Endodermal cell (in vitro differentiated cells): ENCODE measurements around the gene PSMF1. TPM values are rescaled to one million over a fixed set of nuclear protein-coding genes. Genes with fewer than 3 reads are reported as not detected.

Experiments used
- DNase-seq: peaks from one replicate; pipeline ENCODE4 v3.0.0-alpha.2; 2017
- H3K27ac ChIP-seq: 2 replicates; pipeline ENCODE4 v1.5.1; 2013; ENCODE audit warnings: mild to moderate bottlenecking, low read depth, low read length, moderate library complexity
- H3K27me3 ChIP-seq: 2 replicates; pipeline ENCODE4 v1.6.1; 2013; ENCODE audit warnings: mild to moderate bottlenecking, low read length, moderate library complexity; ENCODE audit not compliant: insufficient read depth, control insufficient read depth, poor library complexity, severe bottlenecking
- H3K36me3 ChIP-seq: 2 replicates; pipeline ENCODE4 v1.7.0; 2013; ENCODE audit warnings: mild to moderate bottlenecking, low read length, moderate library complexity; ENCODE audit not compliant: control insufficient read depth, insufficient read depth
- H3K4me1 ChIP-seq: one replicate; pipeline ENCODE4 v1.7.0; 2013; ENCODE audit warnings: low read length; ENCODE audit not compliant: control insufficient read depth, insufficient read depth
- H3K4me3 ChIP-seq: 2 replicates; pipeline ENCODE4 v1.5.1; 2013; ENCODE audit warnings: mild to moderate bottlenecking, low read length, moderate library complexity
- H3K9ac ChIP-seq: 2 replicates; pipeline ENCODE4 v1.6.1; 2013; ENCODE audit warnings: mild to moderate bottlenecking, low read length, moderate library complexity; ENCODE audit not compliant: poor library complexity, severe bottlenecking; ENCODE audit errors: extremely low read depth
- H3K9me3 ChIP-seq: 2 replicates; pipeline ENCODE4 v1.6.1; 2013; ENCODE audit warnings: mild to moderate bottlenecking, low read length, moderate library complexity; ENCODE audit not compliant: control insufficient read depth
- H3K27ac Mint-ChIP-seq: 2 replicates; pipeline ENCODE4 v1.8.0; 2020; ENCODE audit warnings: mixed read lengths
- H3K27me3 Mint-ChIP-seq: 2 replicates; pipeline ENCODE4 v1.8.0; 2021; ENCODE audit warnings: mild to moderate bottlenecking, mixed read lengths; ENCODE audit not compliant: insufficient read depth
- H3K36me3 Mint-ChIP-seq: 2 replicates; pipeline ENCODE4 v1.8.0; 2020; ENCODE audit warnings: low read depth, mixed read lengths
- H3K4me1 Mint-ChIP-seq: 2 replicates; pipeline ENCODE4 v1.8.0; 2020; ENCODE audit warnings: mixed read lengths
- H3K4me3 Mint-ChIP-seq: 2 replicates; pipeline ENCODE4 v1.8.0; 2020; ENCODE audit warnings: mild to moderate bottlenecking, moderate library complexity, mixed read lengths
- H3K9me3 Mint-ChIP-seq: 2 replicates; pipeline ENCODE4 v1.8.0; 2020; ENCODE audit warnings: mild to moderate bottlenecking, mixed read lengths
- CTCF ChIP-seq: fragments of 200-600 bp; sonication (generic); conservative IDR thresholded peaks from 2 replicates; pipeline ENCODE4 v1.5.0; 2021; ENCODE audit warnings: antibody characterized with exemption, mild to moderate bottlenecking
- WGBS, 2 experiments: methylation state at CpG; one replicate each; pipeline versions ENCODE4 v1.1.5 to v1.1.7; 2013; ENCODE audit warnings: missing lambda C conversion rate in 2 of 2, mixed read lengths in 1 of 2; ENCODE audit not compliant: insufficient coverage in 1 of 2, insufficient read length in 1 of 2; 5-methylcytosine and 5-hydroxymethylcytosine counted together
- total RNA-seq, 2 donors: library from RNA; stranded (reverse); fragmentation: NEBNext Ultra II Directional in 1 of 2; extraction: Animal tissue kit (Norgen Biotek cat#: 25700) in 1 of 2; gene quantifications; 2 replicates in 1 of 2; 3 replicates in 1 of 2; pipeline ENCODE4 v1.2.1, GENCODE V29; 2021

PSMF1 gene
- total RNA-seq, 2 donors from 2014 or later: 72.5 to 84.7 TPM

DNA sequence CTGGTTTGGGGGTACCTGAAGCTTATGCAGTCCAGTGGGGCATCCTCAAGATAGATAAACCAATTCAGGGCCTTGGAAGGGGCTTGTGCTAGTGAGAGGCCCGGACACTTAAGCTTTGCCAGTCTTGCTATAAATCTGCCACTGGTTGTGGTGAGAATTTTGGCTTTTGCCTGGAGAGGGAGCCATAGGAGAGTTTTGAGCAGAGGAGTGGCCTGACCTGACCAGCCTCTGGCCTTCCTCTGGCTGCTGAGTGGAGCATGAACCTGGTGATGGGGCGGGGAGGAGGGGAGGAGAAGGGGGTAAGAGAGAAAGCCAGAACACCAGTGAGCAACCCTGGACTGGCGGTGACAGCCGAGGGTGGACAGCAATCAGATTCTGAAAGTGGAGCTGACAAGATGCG lies 59.3 kb downstream of the PSMF1 start:
- Mint-ChIP-seq H3K27me3 (peaks cover 9% of the 10 kb centered on the region), H3K9me3 (no peaks in the 10 kb centered on the region), H3K27ac (no peak overlapping the region), H3K36me3 (peaks cover 5% of the 10 kb centered on the region), H3K4me1 (no peaks in the 10 kb centered on the region), H3K4me3 (no peak overlapping the region)
- DNase-seq: peak; percentile 88
- Histone ChIP-seq H3K27ac (no peak overlapping the region), H3K4me1 (no peaks in the 10 kb centered on the region), H3K9ac (no peak overlapping the region), H3K4me3 (no peak overlapping the region), H3K9me3 (no peaks in the 10 kb centered on the region), H3K27me3 (peaks cover 4% of the 10 kb centered on the region), H3K36me3 (peaks cover 4% of the 10 kb centered on the region)
- peak; percentile 63 for TF ChIP-seq CTCF
- WGBS, 2 experiments: 84 to 89% methylated on average over 5 of the region's 5 CpGs

DNA sequence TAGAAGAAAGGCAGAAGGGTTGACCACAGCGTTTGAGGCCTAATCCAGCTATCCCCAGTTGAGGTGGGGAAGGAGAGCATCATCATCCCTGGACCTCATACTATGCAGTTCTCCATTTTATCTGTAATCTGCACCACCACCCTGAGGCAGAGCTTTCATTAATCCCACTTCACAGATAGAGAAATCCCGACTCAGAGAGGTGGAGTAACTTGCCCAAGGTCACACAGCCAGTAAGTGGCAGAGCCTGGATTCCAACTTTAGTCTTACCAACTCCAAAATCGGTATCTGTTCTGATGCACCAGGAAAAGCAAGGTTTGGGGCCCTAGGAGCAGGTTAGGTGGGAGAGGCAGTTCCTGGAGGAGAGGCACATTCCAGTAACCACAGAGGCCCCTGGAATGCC lies 59.7 kb downstream of the PSMF1 start:
- WGBS, 2 experiments: 92 to 100% methylated on average over 2 to 3 of the region's 3 CpGs
- Mint-ChIP-seq H3K4me1 (no peaks in the 10 kb centered on the region), H3K36me3 (peaks cover 5% of the 10 kb centered on the region), H3K4me3 (no peak overlapping the region), H3K27ac (no peak overlapping the region), H3K27me3 (peaks cover 13% of the 10 kb centered on the region), H3K9me3 (no peaks in the 10 kb centered on the region)
- Histone ChIP-seq H3K4me3 (no peak overlapping the region), H3K9ac (no peak overlapping the region), H3K27me3 (peaks cover 9% of the 10 kb centered on the region), H3K36me3 (peaks cover 4% of the 10 kb centered on the region), H3K4me1 (no peaks in the 10 kb centered on the region), H3K9me3 (no peaks in the 10 kb centered on the region), H3K27ac (no peak overlapping the region)
- no peak for DNase-seq
- no peak for TF ChIP-seq CTCF

DNA sequence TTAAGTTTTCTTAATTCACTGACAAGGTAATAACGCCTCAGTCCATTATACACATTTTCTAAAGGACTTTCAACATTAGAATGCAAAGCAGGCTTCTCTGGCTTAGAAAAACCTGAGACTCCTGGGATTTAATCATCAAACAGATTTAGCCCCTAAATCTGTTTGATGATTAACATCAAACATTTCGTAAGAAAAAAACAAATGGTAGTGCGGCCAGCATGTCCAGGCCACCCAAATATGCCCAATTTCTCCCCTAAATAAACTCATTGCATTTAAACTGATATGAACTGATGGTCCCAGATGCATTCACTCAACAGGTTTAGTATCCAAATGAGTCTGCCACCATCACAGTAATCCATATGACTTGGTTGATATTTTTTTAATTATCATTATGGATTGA lies 60.2 kb downstream of the PSMF1 start:
- H3K27me3 ChIP-seq: peaks cover 14% of the 10 kb centered on the region
- Mint-ChIP-seq H3K9me3 (no peaks in the 10 kb centered on the region), H3K27me3 (peaks cover 18% of the 10 kb centered on the region), H3K4me1 (no peaks in the 10 kb centered on the region), H3K27ac (no peak overlapping the region), H3K36me3 (peaks cover 5% of the 10 kb centered on the region), H3K4me3 (no peak overlapping the region)
- H3K27ac ChIP-seq: no peak overlapping the region
- no peak overlapping the region for H3K9ac ChIP-seq
- H3K4me1 ChIP-seq: no peaks in the 10 kb centered on the region
- no peak for DNase-seq
- H3K36me3 ChIP-seq: peaks cover 4% of the 10 kb centered on the region
- 92 to 100% methylated on average over 3 of the region's 3 CpGs for WGBS, 2 experiments
- no peaks in the 10 kb centered on the region for H3K9me3 ChIP-seq
- TF ChIP-seq CTCF: no peak
- no peak overlapping the region for H3K4me3 ChIP-seq
